ENCODE data around the gene NECAB2.
A peak's percentile ranks its signal among the peaks of the same experiment; 100 is the strongest.

Gene NECAB2
- total RNA-seq = 0 to 0.04 (median 0) reads per million in 3 experiments

DNA sequence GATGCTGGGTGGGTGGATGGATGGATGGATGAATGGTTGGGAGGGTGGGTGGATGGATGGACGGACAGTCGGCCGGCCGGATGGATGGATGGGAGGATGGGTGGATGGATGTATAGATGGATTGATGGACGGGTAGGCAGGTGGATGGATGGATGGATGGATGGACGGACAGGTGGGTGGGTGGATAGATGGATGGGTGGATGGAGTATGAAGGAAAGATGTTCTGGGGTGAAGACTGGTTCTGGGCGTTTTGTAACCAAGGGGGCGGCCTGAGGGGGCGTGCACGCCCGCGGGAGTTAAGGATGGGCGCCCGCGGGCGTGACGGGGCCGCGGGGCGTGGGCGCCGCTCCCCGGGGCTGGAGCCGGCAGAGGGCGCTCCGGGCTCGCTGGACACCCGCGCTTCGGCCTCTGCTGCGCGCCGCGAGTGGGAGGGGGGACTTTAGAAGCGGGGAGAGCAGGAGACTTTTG is at the start of gene NECAB2:
TSS of gene NECAB2 (plus strand) at position 407 of the 468 bp plus-strand sequence. CDS start 405 bp downstream, outside the sequence.
- no peak for DNase-seq

- DNase-seq = no peak
Observed at GRCh38 chr16:83920894-83921491, 47.1 kb upstream of the NECAB2 start.

DNA sequence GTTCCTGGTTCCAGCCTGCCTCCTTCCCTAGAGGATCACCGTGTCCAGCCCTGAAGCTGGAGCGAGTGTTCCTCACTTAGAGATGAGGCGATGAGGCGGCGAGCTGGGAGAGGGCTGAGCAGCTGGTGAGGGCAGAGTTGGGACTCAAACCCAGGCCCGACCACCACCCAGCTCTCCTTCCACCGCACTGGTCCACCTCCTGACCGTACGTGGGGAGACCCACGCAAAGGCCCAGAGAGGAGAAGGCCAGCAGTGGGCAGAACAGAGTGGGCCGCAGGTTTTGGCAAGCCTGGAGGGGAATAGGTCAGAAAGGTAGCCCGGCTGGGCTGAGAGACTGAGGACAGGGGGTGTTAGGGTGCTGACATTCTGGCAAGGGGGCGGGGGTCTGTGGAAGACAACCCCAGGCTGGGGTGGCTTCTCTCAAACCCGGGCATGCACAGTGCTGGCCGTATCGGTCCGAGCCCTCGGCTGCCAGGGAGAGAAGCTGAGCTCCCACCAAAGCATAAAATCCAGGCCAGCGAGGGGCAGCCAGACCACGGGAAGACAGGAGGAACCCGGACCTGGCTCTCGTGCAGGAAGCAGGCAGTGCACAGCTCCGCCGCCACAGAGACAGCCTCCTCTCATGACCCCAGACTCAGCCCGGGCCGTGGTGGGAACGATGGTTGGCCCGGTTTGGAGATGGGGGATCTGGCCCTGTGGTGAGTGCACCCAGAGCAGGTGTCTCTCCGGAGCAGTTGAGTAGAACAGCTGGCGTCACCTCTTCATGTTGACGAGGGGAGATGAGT is 44.3 kb upstream of the NECAB2 start:
- DNase-seq = no peak

DNA sequence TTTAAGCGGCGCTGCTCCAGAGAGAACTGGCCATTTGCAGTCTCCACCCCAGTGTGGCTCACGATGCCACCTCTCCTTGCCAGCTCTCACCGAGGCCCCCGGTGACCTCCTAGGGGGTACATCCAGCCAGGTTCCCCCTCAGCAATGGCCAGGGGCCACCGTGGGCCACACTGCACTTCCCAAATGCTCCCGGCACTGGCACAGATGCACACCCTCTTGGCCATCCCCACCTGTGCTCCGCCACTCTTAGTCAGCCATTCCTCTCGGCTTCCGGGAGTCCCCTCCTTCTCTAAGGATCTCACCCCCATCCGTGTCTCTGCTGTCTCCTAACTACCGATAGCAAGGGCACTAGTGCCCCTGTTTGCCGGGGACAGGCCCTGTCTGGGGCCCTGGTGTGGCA is 43.4 kb upstream of the NECAB2 start:
- no peak for DNase-seq

DNA sequence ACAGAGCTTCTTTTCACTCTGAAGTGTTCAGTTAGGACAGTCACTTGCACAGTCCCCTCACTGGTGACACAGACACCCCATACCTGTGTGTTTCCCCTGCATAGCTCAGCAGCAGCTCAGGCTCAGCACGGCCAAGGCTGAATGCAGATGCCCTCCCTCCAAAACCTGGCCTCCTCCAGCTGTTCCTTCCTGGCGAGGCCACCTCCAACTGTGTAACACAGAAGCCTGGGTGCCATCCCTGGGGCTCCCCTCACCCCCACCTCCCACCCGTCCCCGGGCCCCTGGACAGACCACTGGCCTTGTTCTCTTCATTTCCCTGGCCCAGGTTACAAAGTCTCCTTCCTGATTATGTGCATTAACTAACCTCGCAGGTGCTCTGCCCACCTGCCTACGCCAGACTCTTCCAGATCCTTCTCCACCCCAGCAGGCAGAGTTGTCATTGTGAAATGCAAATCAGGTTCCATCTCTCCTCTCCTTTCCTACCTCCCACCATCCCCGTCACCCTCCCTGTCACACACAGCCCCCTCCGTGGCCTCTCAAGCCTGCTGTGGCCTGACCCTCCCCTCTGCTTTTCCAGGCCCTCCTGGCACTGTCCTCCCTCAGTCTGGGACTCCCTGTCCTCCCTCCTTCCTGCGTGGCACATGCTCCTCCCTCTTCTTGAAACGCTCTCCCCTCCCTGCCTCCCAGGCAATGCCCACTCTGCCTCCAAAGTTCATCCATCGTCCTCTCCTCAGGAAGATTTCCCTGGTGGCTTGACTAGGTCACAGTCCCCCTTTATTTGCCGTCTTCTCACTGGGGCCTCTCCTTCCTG is 42.7 kb upstream of the NECAB2 start:
- DNase-seq = no peak

- DNase-seq = no peak
Observed at GRCh38 chr16:83925957-83926725, 41.9 kb upstream of the NECAB2 start.

GRCh38 chr16:83926726-83927397 is 41.2 kb upstream of the NECAB2 start:
- peak; percentile 10 for DNase-seq

DNA sequence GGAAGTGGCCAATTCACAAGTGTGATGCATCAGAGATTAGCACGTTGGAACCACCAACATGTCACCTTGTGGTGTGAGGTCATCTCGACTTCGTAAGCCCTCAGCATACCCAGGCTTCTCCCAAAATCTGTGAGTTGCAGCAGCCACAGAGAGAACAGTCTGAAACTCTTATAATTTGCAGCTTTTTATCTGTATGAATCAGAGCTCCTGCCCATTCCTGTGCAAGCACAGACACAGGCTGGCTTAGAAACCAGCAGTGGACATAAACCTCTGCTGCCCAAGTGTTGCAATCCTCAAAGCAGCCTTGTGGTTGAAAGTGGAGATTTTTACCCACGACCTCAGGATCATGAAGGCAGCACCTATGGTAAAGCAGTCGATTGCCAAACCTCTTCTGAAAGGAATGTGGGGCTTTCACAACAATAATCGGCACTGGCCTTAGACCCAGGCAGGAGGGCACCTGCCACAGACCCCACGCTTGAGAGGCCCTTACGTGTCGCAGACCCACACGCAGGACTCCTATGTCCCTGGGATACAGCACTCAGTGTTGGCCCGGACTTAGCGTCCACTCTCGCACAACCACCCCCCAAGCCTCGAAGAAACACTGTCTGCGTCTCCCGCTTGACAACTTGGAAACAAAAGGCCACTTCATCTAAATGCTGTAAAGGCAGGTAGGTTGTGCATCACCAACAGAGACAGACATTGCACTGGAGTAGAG is 39.5 kb upstream of the NECAB2 start:
- DNase-seq = no peak

- DNase-seq = no peak
Observed at GRCh38 chr16:83929811-83930555, 38.1 kb upstream of the NECAB2 start.

GRCh38 chr16:83930730-83931500 is 37.1 kb upstream of the NECAB2 start:
- no peak for DNase-seq

DNA sequence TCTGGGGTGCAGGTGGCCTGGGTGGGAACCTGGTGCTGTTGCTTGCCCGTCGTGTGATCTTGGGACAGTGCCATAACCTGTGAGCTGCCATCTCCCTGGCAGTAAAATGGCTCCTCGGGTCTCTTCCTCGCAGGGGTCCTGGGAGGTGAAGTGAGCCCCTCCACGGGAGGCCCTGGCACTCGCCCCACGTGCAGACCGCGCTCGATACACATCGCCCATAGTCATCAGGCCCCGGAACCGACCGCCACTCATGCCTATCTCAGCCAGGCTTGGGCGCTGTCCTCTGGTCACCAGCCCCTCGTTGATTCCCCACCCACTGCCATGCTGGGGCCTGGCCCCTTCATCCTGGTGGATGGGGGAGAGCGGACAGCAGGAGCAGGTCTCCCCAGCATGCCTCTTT is 36.5 kb upstream of the NECAB2 start:
- no peak for DNase-seq

DNA sequence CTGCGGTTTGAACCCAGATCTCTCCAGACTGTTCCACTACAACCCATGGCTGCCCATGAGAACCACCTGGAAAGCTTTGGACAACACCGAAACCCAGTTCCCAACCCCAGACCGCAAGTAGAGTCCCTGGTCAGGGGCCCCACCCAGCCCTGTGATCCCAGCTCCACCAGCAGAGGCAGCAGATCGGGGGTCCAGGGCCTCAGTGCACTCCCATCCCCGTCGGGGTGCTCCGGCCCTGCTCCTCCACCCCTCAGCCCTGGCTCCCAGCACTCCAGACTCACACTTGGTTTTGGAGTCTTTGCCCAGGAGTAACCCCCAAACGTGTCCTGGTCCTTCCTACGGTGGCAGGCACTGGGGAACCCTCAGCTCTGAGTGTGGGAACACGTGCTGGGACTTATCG is 35.7 kb upstream of the NECAB2 start:
- no peak for DNase-seq

DNA sequence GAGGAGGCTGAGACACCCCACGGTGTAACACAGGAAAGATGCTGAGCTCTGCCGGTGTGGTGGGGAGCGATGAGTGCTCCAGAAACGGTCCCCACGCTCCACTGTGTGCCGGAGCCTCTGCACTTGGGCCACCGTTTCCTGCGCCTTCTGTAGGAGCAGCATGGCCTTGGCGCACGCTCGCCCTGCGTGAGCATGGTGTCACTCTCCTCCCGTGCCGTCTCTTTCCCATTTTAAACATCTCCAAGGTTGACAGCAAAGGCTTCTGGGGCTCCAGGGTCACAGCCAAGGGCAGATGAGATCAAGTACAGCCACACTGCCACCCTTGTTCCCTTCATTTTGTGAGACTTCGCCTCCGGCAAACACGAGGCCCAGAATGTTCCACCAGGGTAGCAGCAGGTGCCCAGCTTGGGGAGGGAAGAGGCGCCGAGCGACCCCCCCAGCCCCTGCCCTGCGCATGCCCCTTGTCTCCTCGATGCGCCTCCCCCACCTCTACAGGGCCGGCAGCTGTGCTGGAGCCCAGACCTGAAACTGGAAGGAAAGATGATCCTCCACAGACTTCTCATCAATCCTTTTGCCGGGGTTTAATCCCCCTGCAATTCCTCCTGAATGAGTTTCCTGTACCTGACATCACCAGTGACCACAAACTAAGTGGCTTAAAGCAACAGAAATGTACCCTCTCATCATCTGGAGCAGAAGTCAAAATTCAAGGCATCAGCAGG is 34.9 kb upstream of the NECAB2 start:
- no peak for DNase-seq

DNA sequence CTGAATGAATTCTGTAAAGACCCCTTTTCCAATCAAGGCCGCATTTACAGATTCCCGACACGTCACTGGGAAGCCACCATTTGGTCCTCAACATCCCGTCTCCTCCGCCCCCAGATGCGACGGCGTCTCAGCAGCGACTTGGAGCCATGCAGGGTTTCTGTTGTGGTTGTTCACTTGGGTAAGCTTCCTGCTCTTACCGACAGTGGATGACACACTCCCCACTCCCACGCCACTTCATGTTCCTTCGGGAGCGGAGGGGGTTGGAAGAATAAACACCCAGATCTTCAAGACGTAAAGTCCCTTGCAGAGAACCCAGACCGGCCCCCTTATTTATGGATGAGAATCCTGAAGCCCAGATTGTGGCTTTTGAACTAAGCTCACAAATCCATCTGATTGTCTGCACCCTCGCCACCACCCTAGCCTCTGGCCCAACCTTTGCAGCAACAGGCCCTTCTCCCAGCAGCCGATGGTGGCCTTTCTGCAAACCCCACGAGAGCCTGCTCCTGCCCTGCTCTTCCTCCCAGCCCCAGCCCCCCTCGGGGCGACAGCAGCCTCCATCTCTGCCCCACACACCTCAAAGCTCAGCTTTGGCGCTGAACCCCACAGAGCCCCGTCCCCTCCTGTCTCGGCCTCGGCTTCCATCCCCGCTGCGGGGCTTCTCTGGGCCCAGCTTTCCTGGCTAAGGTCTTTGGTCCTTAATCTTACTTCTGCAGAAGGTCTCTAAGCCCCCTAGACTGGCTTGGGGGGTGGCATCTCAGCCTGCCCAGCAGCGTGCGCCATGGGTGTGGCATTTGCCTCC is 34.0 kb upstream of the NECAB2 start:
- no peak for DNase-seq

GRCh38 chr16:83934684-83934977 is 33.4 kb upstream of the NECAB2 start:
- no peak for DNase-seq

- DNase-seq = no peak
Observed at GRCh38 chr16:83935005-83935857, 32.8 kb upstream of the NECAB2 start.

GRCh38 chr16:83935858-83936255 is 32.2 kb upstream of the NECAB2 start:
- DNase-seq = no peak
